ENCODE measurements around the gene ESF1.
"Not testable (repeated sequence)": the region's sequence is repeated elsewhere in the genome, so short reads cannot be mapped to it uniquely, and the experiment has no call there.

The ESF1 gene

GRCh38 chr20:13744352-13744751, 40.4 kb downstream of the ESF1 start:
- DNase-seq (ENCODE audit: extremely low spot score, insufficient read length, low read depth) (no peak), FAIRE-seq (no peak)

GRCh38 chr20:13741879-13742278, 42.8 kb downstream of the ESF1 start:
- FAIRE-seq, result no peak
- DNase-seq (ENCODE audit: extremely low spot score, insufficient read length, low read depth), result no peak

GRCh38 chr20:13739731-13740649, 44.7 kb downstream of the ESF1 start:
- DNase-seq (ENCODE audit: extremely low spot score, insufficient read length, low read depth), result no peak
- FAIRE-seq, result no peak

GRCh38 chr20:13738187-13738586, 46.5 kb downstream of the ESF1 start:
- not testable (repeated sequence) for FAIRE-seq; DNase-seq (ENCODE audit: extremely low spot score, insufficient read length, low read depth)

GRCh38 chr20:13736436-13737191, 48.1 kb downstream of the ESF1 start:
- FAIRE-seq (no peak), DNase-seq (ENCODE audit: extremely low spot score, insufficient read length, low read depth) (no peak)

GRCh38 chr20:13735826-13736225, 48.9 kb downstream of the ESF1 start:
- FAIRE-seq, result no peak
- no peak for DNase-seq (ENCODE audit: extremely low spot score, insufficient read length, low read depth)

- DNase-seq (ENCODE audit: extremely low spot score, insufficient read length, low read depth), result no peak
- no peak for FAIRE-seq
These were observed 61.7 kb downstream of the ESF1 start for GRCh38 chr20:13723011-13723410.

GRCh38 chr20:13718171-13718570, 66.5 kb downstream of the ESF1 start:
- no peak for DNase-seq (ENCODE audit: extremely low spot score, insufficient read length, low read depth)
- peak; percentile 63 for FAIRE-seq

- DNase-seq (ENCODE audit: extremely low spot score, insufficient read length, low read depth), result no peak
- peak; percentile 73 for FAIRE-seq
These were observed 67.1 kb downstream of the ESF1 start for GRCh38 chr20:13717631-13718044.

GRCh38 chr20:13715171-13715570, 69.5 kb downstream of the ESF1 start:
- DNase-seq (ENCODE audit: extremely low spot score, insufficient read length, low read depth) (no peak), FAIRE-seq (no peak)

GRCh38 chr20:13708234-13708633, 76.5 kb downstream of the ESF1 start:
- FAIRE-seq (no peak), DNase-seq (ENCODE audit: extremely low spot score, insufficient read length, low read depth) (no peak)

- no peak for FAIRE-seq
- no peak for DNase-seq (ENCODE audit: extremely low spot score, insufficient read length, low read depth)
These were observed 81.5 kb downstream of the ESF1 start for GRCh38 chr20:13703265-13703664.

GRCh38 chr20:13701486-13701885, 83.2 kb downstream of the ESF1 start:
- FAIRE-seq (no peak), DNase-seq (ENCODE audit: extremely low spot score, insufficient read length, low read depth) (no peak)

- DNase-seq (ENCODE audit: extremely low spot score, insufficient read length, low read depth), result no peak
- no peak for FAIRE-seq
These were observed 84.0 kb downstream of the ESF1 start for GRCh38 chr20:13700761-13701160.

GRCh38 chr20:13694420-13695150, 90.1 kb downstream of the ESF1 start:
- FAIRE-seq (no peak), DNase-seq (ENCODE audit: extremely low spot score, insufficient read length, low read depth) (no peak)

GRCh38 chr20:13692802-13693736, 91.7 kb downstream of the ESF1 start:
- FAIRE-seq (no peak), DNase-seq (ENCODE audit: extremely low spot score, insufficient read length, low read depth) (no peak)

- DNase-seq (ENCODE audit: extremely low spot score, insufficient read length, low read depth) (no peak), FAIRE-seq (no peak)
These were observed 93.8 kb downstream of the ESF1 start for GRCh38 chr20:13690943-13691342.

GRCh38 chr20:13687815-13688214, 96.9 kb downstream of the ESF1 start:
- DNase-seq (ENCODE audit: extremely low spot score, insufficient read length, low read depth), result no peak
- FAIRE-seq, result no peak

- no peak for DNase-seq (ENCODE audit: extremely low spot score, insufficient read length, low read depth)
- FAIRE-seq, result no peak
These were observed 99.1 kb downstream of the ESF1 start for GRCh38 chr20:13685623-13686022.
